Measurements from ENCODE around the gene LEMD1.

LEMD1 gene

GRCh38 chr1:205421798-205422197 is at the start of gene LEMD1:
TSS of gene LEMD1 (minus strand) at chr1:205422056. CDS start at chr1:205420536, 1,520 bp downstream.
- no peak for DNase-seq

GRCh38 chr1:205470131-205470530 is 48.3 kb upstream of the LEMD1 start:
- no peak for DNase-seq

GRCh38 chr1:205466595-205467220 is 44.9 kb upstream of the LEMD1 start:
- DNase-seq = peak in 1 of 2 experiments; percentile 34

GRCh38 chr1:205465392-205465791 is 43.5 kb upstream of the LEMD1 start:
- DNase-seq = no peak

- DNase-seq = no peak
Observed at GRCh38 chr1:205458777-205459566, 37.1 kb upstream of the LEMD1 start.

- DNase-seq = peak in 1 of 2 experiments; percentile 50
Observed at GRCh38 chr1:205456868-205457745, 35.3 kb upstream of the LEMD1 start.

GRCh38 chr1:205456383-205456867 is 34.6 kb upstream of the LEMD1 start:
- no peak for DNase-seq

GRCh38 chr1:205455581-205456382 is 33.9 kb upstream of the LEMD1 start, which contains the start of gene BLACAT1:
TSS of gene BLACAT1 (minus strand) at chr1:205456045.
- no peak for DNase-seq

- no peak for DNase-seq
Observed at GRCh38 chr1:205454903-205455335, 33.1 kb upstream of the LEMD1 start.

GRCh38 chr1:205453466-205453865 is 31.6 kb upstream of the LEMD1 start:
- no peak for DNase-seq

- no peak for DNase-seq
Observed at GRCh38 chr1:205452933-205453332, 31.1 kb upstream of the LEMD1 start.

- DNase-seq = no peak
Observed at GRCh38 chr1:205452364-205452763, 30.5 kb upstream of the LEMD1 start.

GRCh38 chr1:205451759-205452164 is 29.9 kb upstream of the LEMD1 start:
- no peak for DNase-seq

GRCh38 chr1:205451202-205451601 is 29.3 kb upstream of the LEMD1 start:
- DNase-seq = no peak

- no peak for DNase-seq
Observed at GRCh38 chr1:205450448-205450847, 28.6 kb upstream of the LEMD1 start.

- no peak for DNase-seq
Observed at GRCh38 chr1:205449750-205450443, 28.0 kb upstream of the LEMD1 start.

- no peak for DNase-seq
Observed at GRCh38 chr1:205449254-205449749, 27.4 kb upstream of the LEMD1 start.

GRCh38 chr1:205448540-205449253 is 26.8 kb upstream of the LEMD1 start:
- DNase-seq = no peak

- DNase-seq = no peak
Observed at GRCh38 chr1:205447457-205448341, 25.8 kb upstream of the LEMD1 start.

- DNase-seq = no peak
Observed at GRCh38 chr1:205446828-205447227, 25.0 kb upstream of the LEMD1 start.

Measured in cerebellar nuclear complex (tissue), 1 donor.